B cell (primary cell): ENCODE data around the gene AIF1. TPM values are rescaled to one million over a fixed set of nuclear protein-coding genes. Genes with fewer than 3 reads are reported as not detected.

Experiments
- ATAC-seq: fragments of 200-7000 bp; cut with Tn5 transposase; one replicate; pipeline ENCODE4 v1.10.0; 2021; ENCODE audit warnings: low read depth, mild to moderate bottlenecking, moderate number of reproducible peaks, moderate library complexity
- CTCF ChIA-PET: fragments of 350-600 bp; sonication (Branson Sonifier 250); formaldehyde crosslinking; loops from one replicate; lab custom pipeline; 2021; ENCODE audit warnings: antibody characterized with exemption, inconsistent platforms; lab: Charles Lee
- POLR2A ChIA-PET: fragments of 350-600 bp; sonication (Branson Sonifier 250); formaldehyde crosslinking; loops from one replicate; lab custom pipeline; 2021; ENCODE audit warnings: antibody characterized with exemption; lab: Charles Lee
- DNase-seq: peaks from one replicate; pipeline ENCODE4 v3.0.0; 2013
- H2AFZ ChIP-seq: 2 replicates; pipeline ENCODE4 v1.6.1; 2012; ENCODE audit warnings: mild to moderate bottlenecking, low read depth, low read length; ENCODE audit not compliant: insufficient read depth, poor library complexity, severe bottlenecking
- H3K27ac ChIP-seq, 2 donors: 1 replicate in 1 of 2; 2 replicates in 1 of 2; pipeline ENCODE4 v1.5.1; 2012 to 2013; ENCODE audit warnings: low read length in 2 of 2, mild to moderate bottlenecking in 2 of 2, moderate library complexity in 1 of 2
- H3K27me3 ChIP-seq, 4 experiments: fragments of 200-600 bp in 1 of 4; sonication (generic) in 1 of 4; replicated peaks in 1 of 4; 1 replicate in 2 of 4; 2 replicates in 2 of 4; pipeline versions ENCODE4 v1.6.1 to v1.7.0; 2013 to 2016; ENCODE audit warnings: low read length in 3 of 4, mild to moderate bottlenecking in 2 of 4, mixed read lengths in 1 of 4, moderate library complexity in 1 of 4; ENCODE audit not compliant: insufficient read depth in 4 of 4, control insufficient read depth in 3 of 4; ENCODE audit errors: control extremely low read depth in 1 of 4
- H3K36me3 ChIP-seq, 2 experiments: replicated peaks in 1 of 2; 1 replicate in 1 of 2; 2 replicates in 1 of 2; pipeline versions ENCODE4 v1.6.1 to v1.7.1; 2013; ENCODE audit warnings: low read length in 1 of 2; ENCODE audit not compliant: insufficient read depth in 2 of 2, control insufficient read depth in 1 of 2; ENCODE audit errors: control extremely low read depth in 1 of 2, extremely low read depth in 1 of 2
- H3K4me1 ChIP-seq, 2 donors: fragments of 200-600 bp in 1 of 2; sonication (generic) in 1 of 2; 1 replicate in 1 of 2; 2 replicates in 1 of 2; pipeline versions ENCODE4 v1.5.1 to v1.6.1; 2013 to 2017; ENCODE audit warnings: low read length in 2 of 2; ENCODE audit not compliant: control insufficient read depth in 2 of 2, insufficient read depth in 2 of 2
- H3K4me2 ChIP-seq: replicated peaks from 2 replicates; pipeline ENCODE3; 2012; ENCODE audit warnings: mild to moderate bottlenecking, low read depth, low read length; ENCODE audit not compliant: poor library complexity, severe bottlenecking
- H3K4me3 ChIP-seq, 5 experiments: fragments of 200-600 bp in 1 of 5; sonication (generic) in 1 of 5; 1 replicate in 3 of 5; 2 replicates in 2 of 5; pipeline versions ENCODE4 v1.5.1 to v1.7.0; 2011 to 2016; ENCODE audit warnings: low read length in 4 of 5, mild to moderate bottlenecking in 4 of 5, low read depth in 2 of 5, control low read depth in 1 of 5, moderate library complexity in 1 of 5; ENCODE audit not compliant: insufficient read depth in 1 of 5; ENCODE audit errors: control extremely low read depth in 1 of 5, extremely low read depth in 1 of 5
- H3K79me2 ChIP-seq: fragments of 200-600 bp; sonication (generic); one replicate; pipeline ENCODE4 v1.6.0; 2016; ENCODE audit warnings: low read length; ENCODE audit not compliant: control insufficient read depth, insufficient read depth
- H3K9ac ChIP-seq: fragments of 200-600 bp; sonication (generic); 2 replicates; pipeline ENCODE4 v1.6.1; 2017; ENCODE audit warnings: mild to moderate bottlenecking, low read length, moderate library complexity
- H3K9me3 ChIP-seq, 3 donors: one replicate each; pipeline versions ENCODE4 v1.6.1 to v1.7.1; 2013; ENCODE audit warnings: low read length in 2 of 3; ENCODE audit not compliant: control insufficient read depth in 2 of 3, insufficient read depth in 1 of 3; ENCODE audit errors: control extremely low read depth in 1 of 3
- H4K20me1 ChIP-seq: 2 replicates; pipeline ENCODE4 v1.6.0; 2012; ENCODE audit warnings: mild to moderate bottlenecking, low read length; ENCODE audit not compliant: insufficient read depth, control insufficient read depth, poor library complexity, severe bottlenecking
- H3K27ac Mint-ChIP-seq: one replicate; pipeline ENCODE4 v1.8.0; 2021; ENCODE audit warnings: mixed read lengths
- H3K27me3 Mint-ChIP-seq: one replicate; pipeline ENCODE4 v1.8.0; 2021; ENCODE audit warnings: mixed read lengths
- H3K4me1 Mint-ChIP-seq: one replicate; pipeline ENCODE4 v1.8.0; 2021; ENCODE audit warnings: mixed read lengths
- H3K4me3 Mint-ChIP-seq: one replicate; pipeline ENCODE4 v1.8.0; 2021; ENCODE audit warnings: mixed read lengths
- H3K9me3 Mint-ChIP-seq: one replicate; pipeline ENCODE4 v1.8.0; 2022; ENCODE audit warnings: mixed read lengths; ENCODE audit not compliant: insufficient read depth
- EZH2 ChIP-seq: IDR thresholded peaks from 2 replicates; pipeline ENCODE4 v1.6.1; 2012; ENCODE audit warnings: borderline replicate concordance, low read depth, mild to moderate bottlenecking, moderate library complexity, low read length; ENCODE audit not compliant: insufficient read depth, poor library complexity, severe bottlenecking
- WGBS: methylation state at CpG from one replicate; pipeline ENCODE4 v1.1.5; 2013; ENCODE audit warnings: missing lambda C conversion rate; ENCODE audit not compliant: insufficient coverage; 5-methylcytosine and 5-hydroxymethylcytosine counted together
- intact Hi-C: fragments of 100-400 bp; cut with micrococcal nuclease; formaldehyde crosslinking; loops from one replicate; pipeline ENCODE4 v1.10.0; 2022
- polyA plus RNA-seq: library from polyadenylated mRNA; depleted of rRNA; stranded (reverse); fragments of >200 nt; gene quantifications from 2 replicates; pipeline ENCODE4 v1.2.3, GENCODE V29; 2012
- total RNA-seq, 2 donors: library from RNA; stranded (reverse); fragments of 120-200 nt in 1 of 2; gene quantifications; 1 replicate in 1 of 2; 2 replicates in 1 of 2; pipeline versions ENCODE4 v1.2.3 to v1.2.4, GENCODE V29; 2013 to 2022
- TF ChIP-seq, protein P1 (sequence below): fragments of 200-600 bp; IDR thresholded peaks from one replicate; pipeline ENCODE4 v1.8.0; 2022; ENCODE audit warnings: antibody characterized with exemption, mild to moderate bottlenecking

Gene AIF1
- total and polyA plus RNA-seq, 2 donors (not counting 1 experiment from before 2014, with no cell fraction given) = 1.3 to 7.5 TPM

DNA sequence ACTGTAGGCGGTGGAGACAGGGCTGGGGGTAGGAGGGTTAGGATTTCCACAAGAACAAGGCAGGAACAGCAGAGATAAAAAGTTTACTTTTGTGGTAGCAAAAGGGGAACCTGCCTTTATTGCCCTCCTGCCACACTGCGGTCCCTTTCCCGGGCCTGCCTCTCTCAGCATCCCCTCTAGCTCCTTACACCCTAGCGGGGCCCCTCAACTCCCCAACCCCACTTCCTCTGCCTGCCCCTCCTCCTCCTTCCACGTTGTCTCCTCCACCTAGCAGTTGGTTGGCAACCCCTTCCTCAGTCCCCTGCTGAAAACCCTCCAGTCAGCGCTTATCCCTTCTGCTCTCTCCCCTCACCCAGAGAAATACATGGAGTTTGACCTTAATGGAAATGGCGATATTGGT is 714 bp downstream of the AIF1 start:
- intact Hi-C loops = no loop called here
- no peaks in the 10 kb centered on the region for H3K27me3 Mint-ChIP-seq
- H3K27ac ChIP-seq = peak overlapping the region; percentile 26 to 68
- peak overlapping the region; percentile 89 for H3K27ac Mint-ChIP-seq
- H3K4me1 ChIP-seq = peaks cover 27 to 34% of the 10 kb centered on the region in 2 donors
- WGBS = 5% methylated on average over 4 of the region's 7 CpGs
- H3K79me2 ChIP-seq = no peaks in the 10 kb centered on the region
- H3K27me3 ChIP-seq = no peaks in the 10 kb centered on the region
- no peak overlapping the region for H3K9ac ChIP-seq
- POLR2A ChIA-PET = interaction anchor here (0.5 to 0.9 kb wide), 2 partner anchors 19 to 24 kb away, joined by 3 to 6 read pairs; no protein-coding TSS in a partner anchor
- CTCF ChIA-PET = interaction anchor here (0.8 to 5.6 kb wide), 4 partner anchors 18 to 75 kb away, joined by 3 to 44 read pairs (median 6); no protein-coding TSS in a partner anchor
- peak; percentile 56 for DNase-seq
- no peaks in the 10 kb centered on the region for H3K9me3 Mint-ChIP-seq
- H3K4me3 ChIP-seq = peak overlapping the region in 1 of 5 experiments; percentile 8
- H4K20me1 ChIP-seq = no peaks in the 10 kb centered on the region
- peaks cover 0 to 6% (median 0%) of the 10 kb centered on the region in 3 donors for H3K9me3 ChIP-seq
- peak overlapping the region; percentile 61 for H3K4me2 ChIP-seq
- ATAC-seq = no peak
- H2AFZ ChIP-seq = peak overlapping the region; percentile 70
- peaks cover 40% of the 10 kb centered on the region for H3K4me1 Mint-ChIP-seq
- peak overlapping the region; percentile 33 for H3K4me3 Mint-ChIP-seq
- TF ChIP-seq, protein P1, sequence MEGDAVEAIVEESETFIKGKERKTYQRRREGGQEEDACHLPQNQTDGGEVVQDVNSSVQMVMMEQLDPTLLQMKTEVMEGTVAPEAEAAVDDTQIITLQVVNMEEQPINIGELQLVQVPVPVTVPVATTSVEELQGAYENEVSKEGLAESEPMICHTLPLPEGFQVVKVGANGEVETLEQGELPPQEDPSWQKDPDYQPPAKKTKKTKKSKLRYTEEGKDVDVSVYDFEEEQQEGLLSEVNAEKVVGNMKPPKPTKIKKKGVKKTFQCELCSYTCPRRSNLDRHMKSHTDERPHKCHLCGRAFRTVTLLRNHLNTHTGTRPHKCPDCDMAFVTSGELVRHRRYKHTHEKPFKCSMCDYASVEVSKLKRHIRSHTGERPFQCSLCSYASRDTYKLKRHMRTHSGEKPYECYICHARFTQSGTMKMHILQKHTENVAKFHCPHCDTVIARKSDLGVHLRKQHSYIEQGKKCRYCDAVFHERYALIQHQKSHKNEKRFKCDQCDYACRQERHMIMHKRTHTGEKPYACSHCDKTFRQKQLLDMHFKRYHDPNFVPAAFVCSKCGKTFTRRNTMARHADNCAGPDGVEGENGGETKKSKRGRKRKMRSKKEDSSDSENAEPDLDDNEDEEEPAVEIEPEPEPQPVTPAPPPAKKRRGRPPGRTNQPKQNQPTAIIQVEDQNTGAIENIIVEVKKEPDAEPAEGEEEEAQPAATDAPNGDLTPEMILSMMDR = no peak
- no peak for TF ChIP-seq EZH2
- H3K36me3 ChIP-seq = no peaks in the 10 kb centered on the region

- H3K4me1 Mint-ChIP-seq = peaks cover 50% of the 10 kb centered on the region
Observed at GRCh38 chr6:31617010-31617409, 2.0 kb downstream of the AIF1 start.

More at GRCh38 chr6:31617010-31617409, 2.0 kb downstream of the AIF1 start:
- ATAC-seq (no peak), DNase-seq (no peak)
- TF ChIP-seq, protein P1 = no peak
- TF ChIP-seq EZH2 = no peak
- Histone ChIP-seq H3K4me1 (peaks cover 36 to 45% of the 10 kb centered on the region in 2 donors), H3K27me3 (no peaks in the 10 kb centered on the region), H3K27ac (no peak overlapping the region), H2AFZ (no peak overlapping the region), H3K36me3 (peaks cover 0 to 5% of the 10 kb centered on the region in 2 experiments), H3K79me2 (peaks cover 12% of the 10 kb centered on the region), H3K4me2 (no peak overlapping the region), H3K9me3 (peaks cover 0 to 6% (median 0%) of the 10 kb centered on the region in 3 donors), H4K20me1 (no peaks in the 10 kb centered on the region), H3K4me3 (no peak overlapping the region), H3K9ac (no peak overlapping the region)
- intact Hi-C loops = no loop called here
- ChIA-PET CTCF (interaction anchor here (1.3 to 5.6 kb wide), 4 partner anchors 8 to 70 kb away, joined by 3 to 44 read pairs (median 4); partner anchors contain the start of gene NFKBIL1), POLR2A (interaction anchor here (0.7 kb wide), 1 partner anchor 75 kb away, joined by 3 read pairs; no protein-coding TSS in a partner anchor)
- 84% methylated on average over 2 of the region's 2 CpGs for WGBS
- no peaks in the 10 kb centered on the region for H3K27me3 Mint-ChIP-seq
- H3K27ac Mint-ChIP-seq = peak overlapping the region; percentile 17
- H3K4me3 Mint-ChIP-seq = no peak overlapping the region
- no peaks in the 10 kb centered on the region for H3K9me3 Mint-ChIP-seq
